ENCODE data around the gene CDKN1C. TPM values are rescaled to one million over a fixed set of nuclear protein-coding genes. Genes with fewer than 3 reads are reported as not detected.

Gene CDKN1C
- polyA plus RNA-seq, 1 donor from 2014 or later, result 36.7 TPM

DNA sequence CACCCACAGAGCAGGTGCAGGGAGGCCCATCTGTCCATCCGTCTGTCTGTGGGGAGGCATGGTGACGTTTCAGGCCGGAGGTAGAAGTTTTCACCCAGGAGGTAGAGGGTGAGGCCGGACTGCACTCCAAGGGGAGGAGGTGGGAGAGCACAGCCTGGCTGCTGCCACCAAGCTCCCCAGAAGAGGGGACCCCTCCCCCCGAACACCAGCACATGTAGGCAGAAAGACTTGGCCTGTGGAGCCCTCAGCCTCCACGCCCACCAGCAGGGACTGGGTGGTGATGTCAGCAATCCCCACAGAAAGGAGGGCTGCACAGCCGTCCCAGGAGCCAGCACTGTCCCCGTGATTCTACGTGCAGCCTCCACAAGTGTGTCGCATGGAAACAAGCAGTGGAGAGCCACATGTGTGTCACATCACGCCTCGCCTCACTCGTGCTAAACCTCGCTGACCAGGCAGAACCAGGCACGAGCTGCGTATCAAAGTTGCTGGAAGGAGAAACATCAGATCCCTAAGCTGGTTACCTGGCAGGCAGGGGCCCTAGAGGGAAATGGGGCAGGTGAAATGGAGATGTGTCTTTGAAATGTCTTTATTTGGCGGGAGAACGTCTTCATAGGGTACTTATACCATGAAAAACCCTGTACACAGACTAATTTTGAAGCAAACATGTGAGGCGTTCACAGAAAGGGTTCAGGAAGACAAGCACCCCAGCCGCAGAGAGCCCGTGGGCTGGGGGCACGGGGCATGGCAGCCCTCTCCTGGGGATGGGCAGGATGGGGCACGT is 49.1 kb downstream of the CDKN1C start:
- Histone ChIP-seq H3K27me3 (ENCODE audit: insufficient read depth, low read depth, low read length) (no peaks in the 10 kb centered on the region), H3K4me2 (ENCODE audit: low read length) (no peak overlapping the region), H3K9ac (ENCODE audit: low read length) (no peak overlapping the region), H3K79me2 (replicated peaks; ENCODE audit: insufficient read depth, low read length) (no peaks in the 10 kb centered on the region), H3K27ac (ENCODE audit: low read length) (no peak overlapping the region), H4K20me1 (ENCODE audit: insufficient read depth) (no peaks in the 10 kb centered on the region), H3K36me3 (ENCODE audit: insufficient read depth, low read length) (no peaks in the 10 kb centered on the region), H2AFZ (ENCODE audit: low read depth, low read length) (no peak overlapping the region), H3K4me3 (ENCODE audit: low read length) (no peak overlapping the region), H3K9me2 (ENCODE audit: insufficient read depth, low read length) (no peaks in the 10 kb centered on the region), H3F3A (ENCODE audit: insufficient read depth, low read length, poor library complexity, severe bottlenecking) (no peaks in the 10 kb centered on the region), H3K9me3 (ENCODE audit: low read length) (no peaks in the 10 kb centered on the region)
- TF ChIP-seq SMC3 (conservative IDR thresholded peaks at IDR 0.05; ENCODE audit: poor library complexity) (no peak), TAF1 (IDR thresholded peaks at IDR 0.05; ENCODE audit: low read depth) (no peak), MXI1 (conservative IDR thresholded peaks at IDR 0.05; ENCODE audit: poor library complexity, severe bottlenecking) (no peak), RAD21 (conservative IDR thresholded peaks at IDR 0.05) (no peak), POLR2AphosphoS5 (IDR thresholded peaks at IDR 0.05) (no peak), EZH2 (IDR thresholded peaks at IDR 0.05; ENCODE audit: borderline replicate concordance, insufficient read depth, low read length, poor library complexity, severe bottlenecking) (no peak), EP300 (conservative IDR thresholded peaks at IDR 0.05; ENCODE audit: poor library complexity, severe bottlenecking) (no peak)
- TF ChIP-seq, protein P1, sequence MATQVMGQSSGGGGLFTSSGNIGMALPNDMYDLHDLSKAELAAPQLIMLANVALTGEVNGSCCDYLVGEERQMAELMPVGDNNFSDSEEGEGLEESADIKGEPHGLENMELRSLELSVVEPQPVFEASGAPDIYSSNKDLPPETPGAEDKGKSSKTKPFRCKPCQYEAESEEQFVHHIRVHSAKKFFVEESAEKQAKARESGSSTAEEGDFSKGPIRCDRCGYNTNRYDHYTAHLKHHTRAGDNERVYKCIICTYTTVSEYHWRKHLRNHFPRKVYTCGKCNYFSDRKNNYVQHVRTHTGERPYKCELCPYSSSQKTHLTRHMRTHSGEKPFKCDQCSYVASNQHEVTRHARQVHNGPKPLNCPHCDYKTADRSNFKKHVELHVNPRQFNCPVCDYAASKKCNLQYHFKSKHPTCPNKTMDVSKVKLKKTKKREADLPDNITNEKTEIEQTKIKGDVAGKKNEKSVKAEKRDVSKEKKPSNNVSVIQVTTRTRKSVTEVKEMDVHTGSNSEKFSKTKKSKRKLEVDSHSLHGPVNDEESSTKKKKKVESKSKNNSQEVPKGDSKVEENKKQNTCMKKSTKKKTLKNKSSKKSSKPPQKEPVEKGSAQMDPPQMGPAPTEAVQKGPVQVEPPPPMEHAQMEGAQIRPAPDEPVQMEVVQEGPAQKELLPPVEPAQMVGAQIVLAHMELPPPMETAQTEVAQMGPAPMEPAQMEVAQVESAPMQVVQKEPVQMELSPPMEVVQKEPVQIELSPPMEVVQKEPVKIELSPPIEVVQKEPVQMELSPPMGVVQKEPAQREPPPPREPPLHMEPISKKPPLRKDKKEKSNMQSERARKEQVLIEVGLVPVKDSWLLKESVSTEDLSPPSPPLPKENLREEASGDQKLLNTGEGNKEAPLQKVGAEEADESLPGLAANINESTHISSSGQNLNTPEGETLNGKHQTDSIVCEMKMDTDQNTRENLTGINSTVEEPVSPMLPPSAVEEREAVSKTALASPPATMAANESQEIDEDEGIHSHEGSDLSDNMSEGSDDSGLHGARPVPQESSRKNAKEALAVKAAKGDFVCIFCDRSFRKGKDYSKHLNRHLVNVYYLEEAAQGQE (IDR thresholded peaks at IDR 0.05; ENCODE audit: borderline replicate concordance), result no peak
- TF ChIP-seq, protein P2, sequence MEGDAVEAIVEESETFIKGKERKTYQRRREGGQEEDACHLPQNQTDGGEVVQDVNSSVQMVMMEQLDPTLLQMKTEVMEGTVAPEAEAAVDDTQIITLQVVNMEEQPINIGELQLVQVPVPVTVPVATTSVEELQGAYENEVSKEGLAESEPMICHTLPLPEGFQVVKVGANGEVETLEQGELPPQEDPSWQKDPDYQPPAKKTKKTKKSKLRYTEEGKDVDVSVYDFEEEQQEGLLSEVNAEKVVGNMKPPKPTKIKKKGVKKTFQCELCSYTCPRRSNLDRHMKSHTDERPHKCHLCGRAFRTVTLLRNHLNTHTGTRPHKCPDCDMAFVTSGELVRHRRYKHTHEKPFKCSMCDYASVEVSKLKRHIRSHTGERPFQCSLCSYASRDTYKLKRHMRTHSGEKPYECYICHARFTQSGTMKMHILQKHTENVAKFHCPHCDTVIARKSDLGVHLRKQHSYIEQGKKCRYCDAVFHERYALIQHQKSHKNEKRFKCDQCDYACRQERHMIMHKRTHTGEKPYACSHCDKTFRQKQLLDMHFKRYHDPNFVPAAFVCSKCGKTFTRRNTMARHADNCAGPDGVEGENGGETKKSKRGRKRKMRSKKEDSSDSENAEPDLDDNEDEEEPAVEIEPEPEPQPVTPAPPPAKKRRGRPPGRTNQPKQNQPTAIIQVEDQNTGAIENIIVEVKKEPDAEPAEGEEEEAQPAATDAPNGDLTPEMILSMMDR (IDR thresholded peaks at IDR 0.05; ENCODE audit: poor library complexity, severe bottlenecking), result no peak

DNA sequence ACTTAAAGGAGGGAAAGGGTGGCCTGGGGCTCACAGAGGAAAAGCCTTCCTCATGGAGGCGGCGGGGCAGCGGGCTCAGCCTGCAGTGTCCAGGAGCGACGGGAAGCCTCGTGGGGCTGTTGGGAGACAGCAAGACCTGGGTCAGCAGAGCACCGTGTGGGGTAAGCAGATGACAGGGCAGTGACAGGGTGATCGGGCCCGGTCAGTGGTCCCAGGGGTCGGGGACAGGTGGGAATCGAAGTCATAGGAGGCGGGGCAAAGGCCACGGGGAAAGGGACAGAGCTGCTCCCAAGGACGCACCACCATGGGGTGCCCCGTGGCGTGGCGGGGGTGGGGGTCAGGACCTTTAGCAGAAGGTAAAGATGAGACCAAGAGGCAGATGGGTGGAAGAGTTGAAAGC is 49.8 kb downstream of the CDKN1C start:
- no peak overlapping the region for H3K27ac ChIP-seq (ENCODE audit: low read length)
- no peaks in the 10 kb centered on the region for H3F3A ChIP-seq (ENCODE audit: insufficient read depth, low read length, poor library complexity, severe bottlenecking)
- no peaks in the 10 kb centered on the region for H4K20me1 ChIP-seq (ENCODE audit: insufficient read depth)
- H2AFZ ChIP-seq (ENCODE audit: low read depth, low read length), result no peak overlapping the region
- H3K4me3 ChIP-seq (ENCODE audit: low read length), result no peak overlapping the region
- no peaks in the 10 kb centered on the region for H3K27me3 ChIP-seq (ENCODE audit: insufficient read depth, low read depth, low read length)
- peaks cover under 1% of the 10 kb centered on the region for H3K9me3 ChIP-seq (ENCODE audit: low read length)
- TF ChIP-seq, protein P2 (IDR thresholded peaks at IDR 0.05; ENCODE audit: poor library complexity, severe bottlenecking), result no peak
- TF ChIP-seq, protein P1 (IDR thresholded peaks at IDR 0.05; ENCODE audit: borderline replicate concordance), result no peak
- no peak for TF ChIP-seq EP300 (conservative IDR thresholded peaks at IDR 0.05; ENCODE audit: poor library complexity, severe bottlenecking)
- TF ChIP-seq SMC3 (conservative IDR thresholded peaks at IDR 0.05; ENCODE audit: poor library complexity), result no peak
- no peak for TF ChIP-seq TAF1 (IDR thresholded peaks at IDR 0.05; ENCODE audit: low read depth)
- TF ChIP-seq MXI1 (conservative IDR thresholded peaks at IDR 0.05; ENCODE audit: poor library complexity, severe bottlenecking), result no peak
- no peak for TF ChIP-seq EZH2 (IDR thresholded peaks at IDR 0.05; ENCODE audit: borderline replicate concordance, insufficient read depth, low read length, poor library complexity, severe bottlenecking)
- no peaks in the 10 kb centered on the region for H3K79me2 ChIP-seq (replicated peaks; ENCODE audit: insufficient read depth, low read length)
- H3K9ac ChIP-seq (ENCODE audit: low read length), result no peak overlapping the region
- H3K4me2 ChIP-seq (ENCODE audit: low read length), result no peak overlapping the region
- H3K36me3 ChIP-seq (ENCODE audit: insufficient read depth, low read length), result no peaks in the 10 kb centered on the region
- H3K9me2 ChIP-seq (ENCODE audit: insufficient read depth, low read length), result no peaks in the 10 kb centered on the region

Measured in neural cell (in vitro differentiated cells).